Chondrocyte (in vitro differentiated cells): Measurements from ENCODE around the gene HRCT1. TPM values are rescaled to one million over a fixed set of nuclear protein-coding genes. Genes with fewer than 3 reads are reported as not detected.

ENCODE experiments used
- DNase-seq: peaks from one replicate; pipeline ENCODE4 v3.0.0; 2021; ENCODE audit warnings: mixed read lengths, low spot score
- H3K27ac Mint-ChIP-seq: one replicate; pipeline ENCODE4 v1.8.0; 2021; ENCODE audit warnings: mild to moderate bottlenecking, moderate library complexity, mixed read lengths; ENCODE audit not compliant: unreplicated experiment
- H3K27me3 Mint-ChIP-seq: 2 replicates; pipeline ENCODE4 v1.8.0; 2021; ENCODE audit warnings: low read depth, mixed read lengths
- H3K36me3 Mint-ChIP-seq: 2 replicates; pipeline ENCODE4 v1.8.0; 2021; ENCODE audit warnings: low read depth, mixed read lengths
- H3K4me1 Mint-ChIP-seq: 2 replicates; pipeline ENCODE4 v1.8.0; 2021; ENCODE audit warnings: low read depth, mild to moderate bottlenecking, mixed read lengths
- H3K4me3 Mint-ChIP-seq: one replicate; pipeline ENCODE4 v1.8.0; 2021; ENCODE audit warnings: mild to moderate bottlenecking, moderate library complexity, mixed read lengths; ENCODE audit not compliant: unreplicated experiment
- H3K9me3 Mint-ChIP-seq: 2 replicates; pipeline ENCODE4 v1.8.0; 2021; ENCODE audit warnings: low read depth, mixed read lengths
- CTCF ChIP-seq: fragments of 200-600 bp; sonication (generic); IDR thresholded peaks from 2 replicates; pipeline ENCODE4 v1.5.0; 2021; ENCODE audit warnings: antibody characterized with exemption, mild to moderate bottlenecking, moderate library complexity
- total RNA-seq: library from RNA; stranded (reverse); gene quantifications from 3 replicates; pipeline ENCODE4 v1.2.1, GENCODE V29; 2021

HRCT1 gene
- total RNA-seq, 1 donor from 2014 or later = 7.2 TPM

GRCh38 chr9:35956651-35957050 is 50.6 kb downstream of the HRCT1 start:
- H3K4me3 Mint-ChIP-seq = no peak overlapping the region
- H3K9me3 Mint-ChIP-seq = no peaks in the 10 kb centered on the region
- TF ChIP-seq CTCF = no peak
- no peaks in the 10 kb centered on the region for H3K27me3 Mint-ChIP-seq
- H3K36me3 Mint-ChIP-seq = no peaks in the 10 kb centered on the region
- no peak overlapping the region for H3K27ac Mint-ChIP-seq
- peaks cover 22% of the 10 kb centered on the region for H3K4me1 Mint-ChIP-seq
- DNase-seq = no peak

Other genes starting within 250 kb of the HRCT1 start
- 11,782 to 13,339 TPM (median 12,386 TPM) in 3 replicates for gene RMRP, start 248.2 kb upstream of the HRCT1 start, total RNA-seq
- 31.1 to 55.2 TPM (median 52.2 TPM) in 3 replicates for gene CCDC107, start 247.9 kb upstream of the HRCT1 start, total RNA-seq
- gene ARHGEF39, start 241.0 kb upstream of the HRCT1 start, total RNA-seq = 0.79 to 2.3 TPM (median 0.85 TPM) in 3 replicates
- gene CA9, start 232.3 kb upstream of the HRCT1 start, total RNA-seq = 2.9 to 3.6 TPM in 2 of 3 replicates, not detected in the other
- 498 to 2,023 TPM (median 2,016 TPM) in 3 replicates for gene TPM2, start 216.3 kb upstream of the HRCT1 start, total RNA-seq
- gene TLN1, start 174.0 kb upstream of the HRCT1 start, total RNA-seq = 490 to 684 TPM (median 655 TPM) in 3 replicates
- 55.5 to 63.4 TPM (median 56.7 TPM) in 3 replicates for gene CREB3, start 173.5 kb upstream of the HRCT1 start, total RNA-seq
- gene GBA2, start 157.0 kb upstream of the HRCT1 start, total RNA-seq = 50.9 to 52.1 TPM (median 51.6 TPM) in 3 replicates
- 27.7 to 28.6 TPM (median 27.9 TPM) in 3 replicates for gene RGP1, start 156.9 kb upstream of the HRCT1 start, total RNA-seq
- not detected in 3 replicates for gene MSMP, start 151.9 kb upstream of the HRCT1 start, total RNA-seq
- gene NPR2, start 114.6 kb upstream of the HRCT1 start, total RNA-seq = 38.3 to 46.2 TPM (median 40.2 TPM) in 3 replicates
- gene SPAG8, start 93.9 kb upstream of the HRCT1 start, total RNA-seq = 0.30 to 3.3 TPM (median 0.82 TPM) in 3 replicates
- gene HINT2, start 91.2 kb upstream of the HRCT1 start, total RNA-seq = 30.3 to 32.8 TPM (median 32.0 TPM) in 3 replicates
- not detected in 3 replicates for gene FAM221B, start 77.5 kb upstream of the HRCT1 start, total RNA-seq
- gene TMEM8B, start 77.0 kb upstream of the HRCT1 start, total RNA-seq = 17.4 to 18.2 TPM (median 18.1 TPM) in 3 replicates
- not detected in 3 replicates for gene OR13J1, start 35.8 kb upstream of the HRCT1 start, total RNA-seq
- gene SPAAR, start 3.3 kb downstream of the HRCT1 start, total RNA-seq = 0.70 to 1.3 TPM (median 0.77 TPM) in 3 replicates
- not detected in 3 replicates for gene OR2S2, start 52.0 kb downstream of the HRCT1 start, total RNA-seq
- gene RECK, start 130.7 kb downstream of the HRCT1 start, total RNA-seq = 33.5 to 66.6 TPM (median 33.5 TPM) in 3 replicates
- 101 to 110 TPM (median 102 TPM) in 3 replicates for gene GLIPR2, start 230.5 kb downstream of the HRCT1 start, total RNA-seq